ENCODE data around the gene AR.
"Not testable (repeated sequence)": the region's sequence is repeated elsewhere in the genome, so short reads cannot be mapped to it uniquely, and the experiment has no call there.

The AR gene

DNA sequence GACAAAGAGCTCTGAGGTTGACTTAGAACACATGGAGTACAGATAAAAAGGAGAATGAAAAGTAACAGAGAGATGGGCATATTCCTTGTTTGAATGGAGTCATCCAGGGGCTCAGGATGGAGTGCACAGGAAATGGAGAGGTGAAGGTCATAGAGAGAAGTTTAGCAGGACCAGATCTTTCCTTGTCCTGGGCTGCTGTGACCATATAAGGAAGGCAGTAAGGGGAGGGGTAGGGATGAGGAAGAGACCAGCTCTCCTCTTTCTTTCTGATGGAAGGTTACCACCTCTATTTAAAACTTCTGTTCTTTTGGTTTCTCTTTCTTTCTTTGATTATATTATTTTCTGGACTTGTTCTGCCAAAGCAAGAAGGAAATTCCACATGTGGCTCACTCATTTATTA is 27.0 kb downstream of the AR start:
- DNase-seq = no peak

GRCh38 chrX:67574696-67575095 is 30.9 kb downstream of the AR start:
- DNase-seq = no peak

DNA sequence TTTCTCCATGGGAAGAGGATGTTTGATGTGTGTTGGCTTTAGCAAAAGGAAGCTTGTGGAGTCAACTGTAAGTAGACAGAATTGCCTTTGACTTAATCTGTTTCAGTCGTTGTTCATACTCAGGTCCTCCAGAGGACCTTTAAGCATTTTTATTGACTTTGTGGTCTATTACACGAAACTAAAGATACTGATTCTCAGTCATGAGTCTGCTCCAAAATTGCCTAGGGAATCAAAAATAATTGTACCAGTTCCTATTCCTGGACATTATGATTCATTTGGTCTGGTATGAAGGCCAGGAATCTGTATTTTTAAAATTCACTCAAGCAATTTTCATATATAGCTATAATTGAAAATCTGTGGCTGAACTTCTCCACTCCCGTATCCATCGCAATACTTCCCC is 38.6 kb downstream of the AR start:
- no peak for DNase-seq

GRCh38 chrX:67583171-67583570 is 39.4 kb downstream of the AR start:
- no peak for DNase-seq

DNA sequence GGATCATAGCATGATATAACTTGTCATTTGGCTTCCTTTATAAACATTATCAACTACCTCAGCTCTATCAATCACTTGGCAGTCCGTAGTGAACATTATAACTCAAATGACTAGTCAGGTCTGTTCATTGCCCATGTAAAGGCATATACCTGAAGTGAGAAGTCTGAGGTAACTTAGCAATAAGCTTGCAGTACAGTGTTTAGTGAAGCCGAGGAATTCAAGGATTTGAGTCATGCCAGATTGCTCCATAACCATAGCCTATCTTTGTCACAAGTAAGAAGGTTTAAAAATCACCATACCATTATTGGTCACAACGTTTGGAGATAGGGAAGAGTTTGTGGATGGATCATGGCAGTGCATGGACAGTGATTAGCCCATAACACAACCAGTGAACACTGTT is 41.6 kb downstream of the AR start:
- DNase-seq = no peak

DNA sequence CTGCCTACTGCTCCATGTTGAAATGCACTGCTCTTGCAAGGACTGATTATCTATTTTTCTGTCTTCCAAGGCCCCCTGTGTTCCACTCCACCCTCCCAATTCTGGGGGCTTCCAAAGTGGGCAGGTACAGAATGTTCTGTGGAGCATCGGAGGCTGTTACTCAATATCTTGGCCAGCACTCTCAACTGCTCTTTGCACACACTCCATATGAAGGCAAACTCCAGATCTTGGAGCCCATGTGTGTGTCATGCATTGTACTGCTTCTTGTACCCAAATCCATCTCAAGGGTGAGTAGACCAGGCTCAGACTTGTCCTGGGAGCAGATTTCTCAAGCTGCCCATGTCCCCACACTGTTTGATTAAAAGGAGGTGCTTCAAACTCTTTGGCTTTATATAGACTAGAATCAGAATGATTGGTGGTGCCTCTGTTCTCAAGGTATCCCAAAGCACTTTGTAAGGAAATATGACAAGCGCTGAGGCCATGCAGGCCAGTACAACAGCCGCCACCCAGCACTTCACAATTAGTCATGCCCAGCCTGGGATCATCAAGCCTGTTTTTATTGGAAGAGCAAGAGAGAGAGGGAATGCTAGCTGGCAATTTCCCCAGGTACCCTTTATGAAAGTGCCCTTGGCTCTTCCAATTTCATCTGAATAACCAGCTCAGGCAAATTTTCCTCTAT is 44.3 kb downstream of the AR start:
- DNase-seq = no peak

DNA sequence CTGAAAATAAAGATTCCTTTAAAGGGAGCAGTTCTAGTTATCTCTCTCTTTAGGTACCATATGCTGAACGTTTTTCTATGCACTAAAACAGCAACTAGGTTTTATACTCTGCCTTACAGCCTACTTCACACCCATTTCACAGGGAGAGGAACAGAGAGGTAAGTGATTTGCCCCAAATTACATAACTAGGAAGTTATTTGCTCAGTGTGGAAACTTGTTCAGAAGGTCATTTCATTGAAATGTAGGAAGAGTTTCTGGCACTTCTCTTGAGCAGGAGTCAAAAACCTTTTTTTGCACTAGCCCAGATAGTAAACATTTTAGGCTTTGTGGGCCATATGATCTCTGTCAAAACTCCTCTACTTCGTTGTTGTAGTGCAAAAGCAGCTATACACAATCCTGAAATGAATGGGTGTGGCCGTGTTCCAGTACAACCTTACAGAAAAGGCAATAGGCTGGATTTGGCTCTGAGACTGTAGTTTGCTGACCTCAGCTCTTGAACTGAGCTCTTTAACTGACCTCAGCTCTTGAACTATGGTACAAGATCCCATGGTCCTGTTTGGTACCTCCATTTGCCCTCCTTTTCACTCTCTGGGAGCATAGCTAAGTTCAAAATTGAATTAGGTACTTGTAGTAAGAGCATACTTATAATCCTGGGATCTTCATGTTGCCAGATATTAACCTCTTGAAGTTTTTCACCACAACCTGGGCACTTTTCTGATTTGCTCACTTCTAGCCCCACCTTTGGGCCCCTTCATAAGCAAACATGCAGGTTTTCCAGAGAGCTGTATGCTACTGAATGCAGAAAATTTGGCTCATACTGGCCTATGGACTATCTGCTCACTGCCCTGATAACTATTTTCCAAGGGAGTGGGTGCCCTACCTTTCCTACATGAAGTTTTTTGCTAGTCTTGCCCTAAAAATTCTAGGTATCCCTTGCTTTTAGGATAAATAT is 53.3 kb downstream of the AR start:
- DNase-seq = no peak

DNA sequence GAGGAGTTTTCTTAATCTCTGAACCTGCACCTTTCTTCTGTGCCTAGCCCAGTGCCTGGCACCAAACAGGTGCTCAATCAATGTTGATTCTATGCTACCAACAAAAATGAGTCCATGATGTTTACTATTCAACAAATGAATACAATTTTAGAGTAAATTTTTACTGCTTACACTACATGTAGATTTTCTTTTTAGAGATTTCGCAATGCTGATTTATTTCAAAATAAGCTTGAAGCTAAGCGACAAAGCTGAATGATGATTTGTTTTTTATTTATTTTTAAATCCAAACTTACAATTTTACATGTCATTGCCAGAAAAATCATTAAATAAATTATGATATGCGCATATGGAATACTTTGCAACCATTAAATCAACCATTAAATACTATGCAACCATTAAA is 55.7 kb downstream of the AR start:
- DNase-seq = no peak

DNA sequence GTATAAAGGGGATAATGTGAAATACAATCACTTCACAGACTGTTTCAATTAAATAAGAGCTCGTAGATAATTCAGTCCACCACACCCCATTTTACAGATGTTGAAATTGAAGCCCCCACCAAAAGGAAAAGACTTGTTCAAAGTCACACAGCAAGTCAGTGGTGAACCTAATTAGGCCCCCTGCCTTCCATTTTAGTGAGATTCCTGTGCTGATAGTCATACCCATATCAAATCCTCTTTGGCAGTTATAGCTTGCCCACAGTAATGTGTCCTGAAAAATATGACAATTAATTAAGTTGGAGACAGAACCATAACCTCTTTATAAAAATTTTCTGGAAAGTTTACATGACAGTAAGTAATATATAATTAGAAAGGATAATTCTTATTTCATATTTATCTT is 58.0 kb downstream of the AR start:
- DNase-seq = no peak

DNA sequence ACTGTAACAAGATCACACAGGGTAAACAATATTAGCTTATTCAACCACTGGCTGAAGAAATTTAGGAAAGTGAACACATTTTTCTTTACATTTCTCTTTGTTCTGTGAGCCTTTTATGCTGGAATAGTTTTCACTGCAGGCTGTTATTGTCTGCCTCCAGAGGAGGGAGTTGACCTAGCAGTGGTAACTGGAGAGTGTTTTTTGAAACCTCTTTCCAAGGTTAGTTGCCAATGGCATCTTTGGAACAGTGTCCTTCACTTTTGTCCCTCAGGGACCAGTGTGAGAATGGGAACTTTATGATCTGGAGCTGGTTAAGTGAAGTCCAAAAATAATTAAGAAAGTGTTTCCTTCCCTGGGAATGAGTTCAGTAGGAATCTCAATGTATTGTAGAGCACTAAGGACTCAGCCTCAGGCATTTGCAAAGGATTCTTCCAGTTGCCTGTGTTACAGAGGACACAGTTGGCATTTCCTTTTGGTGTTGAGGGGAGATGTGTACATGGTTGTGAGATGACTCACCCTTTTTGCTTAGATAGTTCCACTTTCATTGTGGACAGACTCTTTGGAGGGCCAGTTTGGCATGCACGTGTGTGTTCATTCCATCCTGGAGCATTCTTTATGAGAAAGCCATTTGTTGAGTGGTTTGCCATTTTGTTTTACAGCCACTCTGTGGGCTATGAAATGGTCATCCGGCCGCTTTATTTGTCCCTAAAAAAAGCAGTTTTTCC is 61.3 kb downstream of the AR start:
- DNase-seq = no peak

GRCh38 chrX:67607466-67607865 is 63.6 kb downstream of the AR start:
- DNase-seq = no peak

DNA sequence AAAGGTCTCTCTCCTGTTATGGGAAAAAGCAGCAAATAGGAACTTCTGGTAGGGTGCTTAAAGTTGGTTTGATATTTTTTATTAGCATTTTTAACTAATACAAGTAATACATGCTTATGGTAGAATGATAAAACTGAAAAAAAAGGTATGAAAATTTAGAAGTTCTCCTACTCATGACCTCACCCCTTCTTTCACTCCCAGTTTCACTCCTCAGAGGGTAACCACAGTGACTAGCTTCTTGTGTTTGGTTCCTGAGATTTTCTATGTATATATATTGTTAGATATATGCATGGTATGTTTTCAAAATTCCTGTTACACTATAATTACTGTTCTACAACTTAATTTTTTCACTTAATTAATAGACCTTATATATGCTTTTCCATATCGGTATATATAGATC is 66.5 kb downstream of the AR start:
- DNase-seq = no peak

DNA sequence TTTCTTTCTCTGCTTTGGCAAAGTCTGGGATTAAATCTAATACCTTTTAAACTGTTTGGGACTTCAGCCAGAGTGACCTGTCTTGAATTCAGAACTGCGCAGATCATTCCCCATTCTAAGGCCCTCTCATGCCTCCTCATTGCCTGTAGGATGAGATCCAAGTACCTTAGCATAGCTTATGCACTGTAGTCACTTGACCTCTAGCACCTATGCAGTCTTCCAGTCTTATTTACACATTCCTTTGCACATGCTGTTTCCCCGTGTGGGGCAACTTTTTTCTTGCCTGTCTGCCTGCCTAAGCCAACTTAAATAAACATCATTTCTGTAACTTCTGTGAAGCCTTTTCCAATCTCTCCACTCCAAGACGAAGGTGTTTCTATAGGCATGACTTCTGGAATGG is 68.4 kb downstream of the AR start:
- DNase-seq = no peak

- DNase-seq = no peak
These were observed 69.5 kb downstream of the AR start for GRCh38 chrX:67613366-67613765.

- no peak for DNase-seq
These were observed 70.2 kb downstream of the AR start for GRCh38 chrX:67613996-67614395.

- DNase-seq = no peak
These were observed 70.6 kb downstream of the AR start for GRCh38 chrX:67614423-67614822.

- DNase-seq = no peak
These were observed 75.4 kb downstream of the AR start for GRCh38 chrX:67619253-67619652.

DNA sequence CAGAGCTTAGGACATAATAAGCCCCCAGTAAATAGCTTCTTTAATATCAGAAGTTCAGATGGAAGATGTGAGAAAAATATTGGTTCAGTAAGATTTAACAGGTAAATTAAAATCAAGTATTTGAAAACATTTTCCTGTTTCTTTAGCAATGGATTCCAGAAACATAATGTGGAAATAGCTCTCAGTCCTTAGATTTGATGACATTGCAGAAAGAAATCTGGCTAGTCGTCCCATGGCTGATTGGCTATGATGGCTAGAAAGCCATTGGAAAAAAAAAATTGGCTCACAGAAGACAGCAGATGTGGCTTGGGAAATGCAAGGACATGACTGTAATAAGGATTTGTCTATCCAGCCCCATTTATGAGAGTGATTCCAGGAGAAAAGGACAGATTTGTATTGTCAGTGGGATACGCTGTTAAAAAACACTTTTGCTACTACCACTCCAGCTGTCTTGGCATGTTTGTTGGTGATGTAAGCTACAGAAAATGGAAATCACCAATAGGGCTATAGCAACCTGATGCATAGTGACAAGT is 78.3 kb downstream of the AR start:
- DNase-seq = no peak

DNA sequence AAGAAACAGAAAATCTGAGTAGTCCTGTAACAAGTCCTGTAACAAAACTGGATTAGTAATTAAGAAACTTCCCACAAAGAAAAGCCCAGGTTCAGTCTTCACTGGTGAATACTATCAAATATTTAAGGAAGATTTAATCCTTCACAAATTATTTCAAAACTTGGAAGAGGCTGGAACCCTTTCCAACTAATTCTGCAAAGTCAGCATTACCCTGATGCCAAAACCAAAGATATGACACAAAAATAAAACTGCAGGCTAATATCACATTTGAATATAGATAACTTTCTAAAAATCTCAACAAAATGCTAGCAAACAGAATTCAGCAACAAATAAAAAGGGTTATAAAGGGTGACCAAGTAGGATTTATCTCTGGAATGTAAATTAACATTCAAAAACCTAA is 80.5 kb downstream of the AR start:
- DNase-seq = no peak

DNA sequence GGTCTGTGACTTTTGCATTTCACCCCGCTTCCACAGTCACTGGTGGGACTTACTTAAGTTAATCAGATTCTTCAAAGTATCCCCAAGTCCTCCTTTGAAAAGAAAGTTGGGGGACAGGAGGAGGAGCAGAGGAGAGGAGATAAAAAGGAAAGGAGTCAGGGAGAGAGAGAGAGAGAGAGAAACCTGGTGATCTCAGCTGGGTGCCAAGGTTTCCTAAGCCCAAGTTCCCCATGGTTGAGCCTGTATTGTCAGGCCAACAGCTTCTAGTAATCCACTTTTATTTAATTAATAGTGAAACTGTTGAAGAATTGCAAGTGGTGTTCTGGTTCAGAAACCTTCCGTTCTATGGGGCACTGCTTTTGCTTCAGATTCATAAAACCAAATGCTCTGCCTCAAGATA is 91.6 kb downstream of the AR start:
- no peak for DNase-seq

- DNase-seq = no peak
These were observed 92.7 kb downstream of the AR start for GRCh38 chrX:67636532-67636931.

GRCh38 chrX:67637293-67637692 is 93.5 kb downstream of the AR start:
- not testable (repeated sequence) for DNase-seq

- DNase-seq = no peak
These were observed 104.5 kb downstream of the AR start for GRCh38 chrX:67648361-67648760.

Measured in midbrain (tissue), 1 donor.